Measurements from ENCODE around the gene LRFN3. TPM values are rescaled to one million over a fixed set of nuclear protein-coding genes. Genes with fewer than 3 reads are reported as not detected.
"Not testable (repeated sequence)": the region's sequence is repeated elsewhere in the genome, so short reads cannot be mapped to it uniquely, and the experiment has no call there.

Gene LRFN3
- total RNA-seq, 1 donor from 2014 or later, result 7.5 TPM

- intact Hi-C loops (cut with micrococcal nuclease), result no loop called here
- DNase-seq (no peak), ATAC-seq (no peak)
Measured at GRCh38 chr19:35936738-35937268, 629 bp downstream of the LRFN3 start.

GRCh38 chr19:35937345-35938281 is 1.4 kb downstream of the LRFN3 start:
- DNase-seq (no peak), ATAC-seq (no peak)
- intact Hi-C loops (cut with micrococcal nuclease), result no loop called here

GRCh38 chr19:35938282-35939224 is 2.4 kb downstream of the LRFN3 start:
- ATAC-seq (no peak), DNase-seq (no peak)
- intact Hi-C loops (cut with micrococcal nuclease), result no loop called here

GRCh38 chr19:35939307-35940077 is 3.3 kb downstream of the LRFN3 start:
- no peak for ATAC-seq
- DNase-seq, result no peak
- intact Hi-C loops (cut with micrococcal nuclease), result no loop called here

- ATAC-seq (no peak), DNase-seq (no peak)
- intact Hi-C loops (cut with micrococcal nuclease), result no loop called here
Measured at GRCh38 chr19:35940078-35940775, 4.1 kb downstream of the LRFN3 start.

- intact Hi-C loops (cut with micrococcal nuclease), result no loop called here
- ATAC-seq (no peak), DNase-seq (no peak)
Measured at GRCh38 chr19:35940839-35941238, 4.7 kb downstream of the LRFN3 start.

GRCh38 chr19:35942235-35942634 is 6.1 kb downstream of the LRFN3 start:
- intact Hi-C loops (cut with micrococcal nuclease), result no loop called here
- DNase-seq (no peak), ATAC-seq (no peak)

GRCh38 chr19:35943321-35944301 is 7.4 kb downstream of the LRFN3 start:
- DNase-seq, result no peak
- intact Hi-C loops (cut with micrococcal nuclease), result no loop called here
- no peak for ATAC-seq

GRCh38 chr19:35944556-35944955 is 8.4 kb downstream of the LRFN3 start:
- ATAC-seq (no peak), DNase-seq (no peak)
- intact Hi-C loops (cut with micrococcal nuclease), result no loop called here

GRCh38 chr19:35945121-35945790 is 9.1 kb downstream of the LRFN3 start:
- ATAC-seq (no peak), DNase-seq (no peak)
- intact Hi-C loops (cut with micrococcal nuclease), result no loop called here

GRCh38 chr19:35946203-35946602 is 10.0 kb downstream of the LRFN3 start:
- DNase-seq, result no peak
- ATAC-seq, result no peak
- intact Hi-C loops (cut with micrococcal nuclease), result no loop called here

- ATAC-seq (no peak), DNase-seq (no peak)
- intact Hi-C loops (cut with micrococcal nuclease), result no loop called here
Measured at GRCh38 chr19:35949131-35949530, 13.0 kb downstream of the LRFN3 start.

GRCh38 chr19:35955881-35956634 is 19.9 kb downstream of the LRFN3 start:
- DNase-seq (no peak), ATAC-seq (no peak)
- intact Hi-C loops (cut with micrococcal nuclease), result no loop called here

- DNase-seq; ATAC-seq; intact Hi-C loops (cut with micrococcal nuclease): not testable (repeated sequence)
Measured at GRCh38 chr19:35957411-35957810, 21.2 kb downstream of the LRFN3 start.

- DNase-seq (no peak), ATAC-seq (no peak)
- intact Hi-C loops (cut with micrococcal nuclease), result no loop called here
Measured at GRCh38 chr19:35958660-35959039, 22.5 kb downstream of the LRFN3 start.
